ENCODE measurements around the gene RAB2B. TPM values are rescaled to one million over a fixed set of nuclear protein-coding genes. Genes with fewer than 3 reads are reported as not detected.

Gene RAB2B
- total RNA-seq, 3 donors from 2014 or later (not counting 1 experiment from before 2014, with no cell fraction given): 43.3 to 64.7 (median 50.9) TPM

DNA sequence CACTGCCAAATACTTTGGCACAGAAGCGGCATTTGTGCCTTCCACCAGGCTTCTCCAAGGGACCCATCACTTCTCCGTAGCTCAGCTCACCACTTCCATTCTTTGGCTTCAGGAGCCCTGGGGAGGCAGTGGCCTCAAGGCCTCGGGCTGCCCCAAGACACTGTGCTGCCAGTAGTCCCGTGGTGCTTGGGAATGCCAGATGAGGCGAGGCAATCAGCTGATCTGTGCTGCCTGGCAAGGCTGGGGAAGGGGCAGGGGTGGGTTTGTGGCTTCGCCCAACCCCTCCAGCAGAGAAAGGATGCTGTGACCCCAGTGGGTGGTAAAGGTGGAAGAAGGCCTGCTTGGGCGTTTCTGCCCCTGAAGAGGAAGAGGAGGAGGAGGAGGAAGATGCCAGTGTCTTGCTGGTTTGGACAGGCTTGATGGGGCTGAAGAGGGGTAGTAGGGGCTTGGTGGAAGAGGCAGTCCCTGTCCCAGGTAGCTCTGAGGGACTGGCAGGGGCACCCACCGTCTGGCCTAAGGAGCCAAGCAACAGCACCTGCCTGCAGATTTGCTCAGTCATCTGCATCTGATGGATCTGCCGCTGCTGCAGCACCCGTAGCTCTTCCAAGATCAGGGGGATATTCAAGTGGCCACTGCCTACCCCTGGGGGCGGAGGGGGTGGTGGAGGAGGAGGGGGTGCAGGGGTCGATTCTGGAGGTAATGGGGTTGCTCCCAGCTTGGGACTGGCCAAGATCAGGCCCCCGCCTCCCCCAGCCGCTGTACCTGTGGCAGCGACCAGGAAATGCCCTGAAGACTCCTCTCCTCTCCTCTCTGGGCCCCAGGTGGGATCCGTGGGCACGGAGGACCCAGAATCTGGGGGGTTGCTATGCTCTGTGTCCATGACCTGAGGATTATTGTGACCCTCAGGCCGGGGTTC, 48.1 kb upstream of the RAB2B start:
- TF ChIP-seq, protein P1, sequence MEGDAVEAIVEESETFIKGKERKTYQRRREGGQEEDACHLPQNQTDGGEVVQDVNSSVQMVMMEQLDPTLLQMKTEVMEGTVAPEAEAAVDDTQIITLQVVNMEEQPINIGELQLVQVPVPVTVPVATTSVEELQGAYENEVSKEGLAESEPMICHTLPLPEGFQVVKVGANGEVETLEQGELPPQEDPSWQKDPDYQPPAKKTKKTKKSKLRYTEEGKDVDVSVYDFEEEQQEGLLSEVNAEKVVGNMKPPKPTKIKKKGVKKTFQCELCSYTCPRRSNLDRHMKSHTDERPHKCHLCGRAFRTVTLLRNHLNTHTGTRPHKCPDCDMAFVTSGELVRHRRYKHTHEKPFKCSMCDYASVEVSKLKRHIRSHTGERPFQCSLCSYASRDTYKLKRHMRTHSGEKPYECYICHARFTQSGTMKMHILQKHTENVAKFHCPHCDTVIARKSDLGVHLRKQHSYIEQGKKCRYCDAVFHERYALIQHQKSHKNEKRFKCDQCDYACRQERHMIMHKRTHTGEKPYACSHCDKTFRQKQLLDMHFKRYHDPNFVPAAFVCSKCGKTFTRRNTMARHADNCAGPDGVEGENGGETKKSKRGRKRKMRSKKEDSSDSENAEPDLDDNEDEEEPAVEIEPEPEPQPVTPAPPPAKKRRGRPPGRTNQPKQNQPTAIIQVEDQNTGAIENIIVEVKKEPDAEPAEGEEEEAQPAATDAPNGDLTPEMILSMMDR (IDR thresholded peaks at IDR 0.05): no peak
- no peaks in the 10 kb centered on the region for H3K27me3 Mint-ChIP-seq (ENCODE audit: low read depth in 2 of 2)
- Histone ChIP-seq H3K4me3 (ENCODE audit: low read length) (no peak overlapping the region), H3K27me3 (ENCODE audit: control insufficient read depth, insufficient read depth, low read length) (no peaks in the 10 kb centered on the region), H3K9me3 (ENCODE audit: control insufficient read depth, insufficient read depth, low read length) (no peaks in the 10 kb centered on the region), H3K36me3 (ENCODE audit: control insufficient read depth, insufficient read depth, low read length) (no peaks in the 10 kb centered on the region), H3K4me1 (ENCODE audit: control insufficient read depth, insufficient read depth, low read length) (peaks cover 19% of the 10 kb centered on the region), H3K27ac (ENCODE audit: low read length) (no peak overlapping the region)
- DNase-seq: no peak
- peak overlapping the region in 1 of 2 donors; percentile 75 for H3K27ac Mint-ChIP-seq
- peak overlapping the region; percentile 86 for H3K4me3 Mint-ChIP-seq
- H3K9me3 Mint-ChIP-seq: no peaks in the 10 kb centered on the region
- peaks cover 13 to 19% of the 10 kb centered on the region in 2 donors for H3K4me1 Mint-ChIP-seq
- H3K36me3 Mint-ChIP-seq: no peaks in the 10 kb centered on the region
- no peak for ATAC-seq
- WGBS (ENCODE audit: insufficient coverage): 93% methylated on average over 18 of the region's 18 CpGs
- intact Hi-C loops (cut with micrococcal nuclease): no loop called here

DNA sequence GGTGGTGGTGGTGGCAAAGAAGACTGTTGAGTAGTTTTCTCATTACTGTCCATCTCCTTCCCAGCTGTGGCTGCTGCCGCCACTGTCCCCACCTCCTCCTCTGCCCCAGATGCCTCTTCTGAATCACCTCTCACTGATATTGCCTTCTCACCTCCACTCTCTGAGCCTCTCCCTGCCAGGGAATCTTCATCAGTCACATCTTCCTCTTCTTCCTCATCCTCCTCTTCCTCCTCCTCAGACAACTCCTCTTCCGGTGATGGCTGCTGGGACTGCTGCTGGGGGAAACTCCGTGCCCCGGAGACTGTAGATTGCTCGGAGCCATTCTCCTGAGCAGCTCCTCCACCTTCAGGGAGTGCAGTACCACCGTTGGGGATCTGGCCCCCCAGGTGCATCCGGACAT, 46.4 kb upstream of the RAB2B start:
- Mint-ChIP-seq H3K36me3 (no peaks in the 10 kb centered on the region), H3K27ac (no peak overlapping the region), H3K4me3 (no peak overlapping the region), H3K27me3 (ENCODE audit: low read depth in 2 of 2) (peaks cover 0 to 5% of the 10 kb centered on the region in 2 donors), H3K4me1 (peaks cover 13 to 19% of the 10 kb centered on the region in 2 donors), H3K9me3 (no peaks in the 10 kb centered on the region)
- Histone ChIP-seq H3K36me3 (ENCODE audit: control insufficient read depth, insufficient read depth, low read length) (no peaks in the 10 kb centered on the region), H3K4me3 (ENCODE audit: low read length) (no peak overlapping the region), H3K27ac (ENCODE audit: low read length) (no peak overlapping the region), H3K27me3 (ENCODE audit: control insufficient read depth, insufficient read depth, low read length) (no peaks in the 10 kb centered on the region), H3K4me1 (ENCODE audit: control insufficient read depth, insufficient read depth, low read length) (peaks cover 19% of the 10 kb centered on the region), H3K9me3 (ENCODE audit: control insufficient read depth, insufficient read depth, low read length) (no peaks in the 10 kb centered on the region)
- WGBS (ENCODE audit: insufficient coverage): 78% methylated on average over 7 of the region's 7 CpGs
- ATAC-seq (no peak), DNase-seq (no peak)
- TF ChIP-seq, protein P1 (IDR thresholded peaks at IDR 0.05): no peak
- intact Hi-C loops (cut with micrococcal nuclease): no loop called here

DNA sequence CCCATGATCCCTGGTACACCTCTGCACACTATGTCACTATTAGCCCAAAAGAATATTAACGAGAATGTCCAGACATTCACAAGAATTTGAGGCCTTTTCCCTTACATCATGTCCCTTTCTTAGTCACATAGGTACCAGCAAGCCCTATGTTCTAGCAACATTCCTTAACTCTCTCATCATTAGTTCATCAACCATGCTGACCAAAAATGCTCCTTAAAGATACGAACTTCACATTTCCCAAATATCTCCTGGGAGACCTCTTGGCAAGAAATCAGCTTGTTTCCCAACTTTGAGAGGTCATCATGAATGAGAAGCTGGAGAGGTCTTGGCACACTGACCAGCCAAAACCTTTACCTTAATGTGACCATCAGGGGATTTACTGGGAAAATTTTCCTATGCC, 44.7 kb upstream of the RAB2B start:
- no peak overlapping the region for H3K27ac ChIP-seq (ENCODE audit: low read length)
- no peaks in the 10 kb centered on the region for H3K36me3 Mint-ChIP-seq
- no peak for DNase-seq
- H3K27me3 Mint-ChIP-seq (ENCODE audit: low read depth in 2 of 2): peaks cover 0 to 5% of the 10 kb centered on the region in 2 donors
- H3K4me3 ChIP-seq (ENCODE audit: low read length): no peak overlapping the region
- no peaks in the 10 kb centered on the region for H3K9me3 Mint-ChIP-seq
- H3K27ac Mint-ChIP-seq: no peak overlapping the region
- H3K4me3 Mint-ChIP-seq: no peak overlapping the region
- TF ChIP-seq, protein P1 (IDR thresholded peaks at IDR 0.05): no peak
- H3K27me3 ChIP-seq (ENCODE audit: control insufficient read depth, insufficient read depth, low read length): no peaks in the 10 kb centered on the region
- H3K36me3 ChIP-seq (ENCODE audit: control insufficient read depth, insufficient read depth, low read length): no peaks in the 10 kb centered on the region
- H3K4me1 Mint-ChIP-seq: peaks cover 5 to 9% of the 10 kb centered on the region in 2 donors
- no peak for ATAC-seq
- 90% methylated on average over 2 of the region's 2 CpGs for WGBS (ENCODE audit: insufficient coverage)
- H3K4me1 ChIP-seq (ENCODE audit: control insufficient read depth, insufficient read depth, low read length): peaks cover 12% of the 10 kb centered on the region
- intact Hi-C loops (cut with micrococcal nuclease): no loop called here
- no peaks in the 10 kb centered on the region for H3K9me3 ChIP-seq (ENCODE audit: control insufficient read depth, insufficient read depth, low read length)
